HepG2 (cell line): ENCODE data around the gene KLHL17. TPM values are rescaled to one million over a fixed set of nuclear protein-coding genes. Genes with fewer than 3 reads are reported as not detected.

Source experiments
- CAMTA2 ChIP-seq: sonication (generic); formaldehyde crosslinking; IDR thresholded peaks from 2 replicates; pipeline ENCODE4 v1.4.0; 2020; ENCODE audit warnings: mild to moderate bottlenecking, missing genetic modification reagents, borderline replicate concordance
- HES4 ChIP-seq: sonication (generic); formaldehyde crosslinking; IDR thresholded peaks from 2 replicates; pipeline ENCODE4 v1.9.0; 2021; ENCODE audit warnings: mild to moderate bottlenecking, missing genetic modification reagents, borderline replicate concordance
- HIVEP1 ChIP-seq: sonication (generic); formaldehyde crosslinking; IDR thresholded peaks from 2 replicates; pipeline ENCODE4 v1.4.0; 2020; ENCODE audit warnings: mild to moderate bottlenecking, missing genetic modification reagents
- HMG20A ChIP-seq: IDR thresholded peaks from 2 replicates; pipeline ENCODE4 v1.6.1; 2016; ENCODE audit warnings: borderline replicate concordance
- IRF1 ChIP-seq: sonication (generic); formaldehyde crosslinking; IDR thresholded peaks from 2 replicates; pipeline ENCODE4 v1.4.0; 2020; ENCODE audit warnings: low read depth, mild to moderate bottlenecking, missing genetic modification reagents
- KDM1A ChIP-seq: IDR thresholded peaks from 2 replicates; pipeline ENCODE4 v1.6.1; 2016; ENCODE audit warnings: missing compliant biosample characterization
- MZF1 ChIP-seq: sonication (generic); formaldehyde crosslinking; IDR thresholded peaks from 2 replicates; pipeline ENCODE4 v1.8.1; 2023; ENCODE audit warnings: mild to moderate bottlenecking, missing genetic modification reagents, borderline replicate concordance
- PAWR ChIP-seq: sonication (generic); formaldehyde crosslinking; IDR thresholded peaks from 2 replicates; pipeline ENCODE4 v1.4.0; 2020; ENCODE audit warnings: missing genetic modification reagents, mild to moderate bottlenecking, borderline replicate concordance
- PRPF4 ChIP-seq: fragments of 200-400 bp; formaldehyde crosslinking; IDR thresholded peaks from 2 replicates; pipeline ENCODE4 v1.6.1; 2016; ENCODE audit warnings: low read length, low read depth; ENCODE audit not compliant: poor library complexity, severe bottlenecking
- RFXANK ChIP-seq: IDR thresholded peaks from 2 replicates; pipeline ENCODE4 v1.6.1; 2016
- RFXAP ChIP-seq: sonication (generic); formaldehyde crosslinking; IDR thresholded peaks from 2 replicates; pipeline ENCODE4 v1.4.0; 2020; ENCODE audit warnings: missing genetic modification reagents, borderline replicate concordance
- SAFB2 ChIP-seq: sonication (generic); formaldehyde crosslinking; IDR thresholded peaks from 2 replicates; pipeline ENCODE4 v1.5.1; 2020; ENCODE audit warnings: missing genetic modification reagents, low read depth, mild to moderate bottlenecking, borderline replicate concordance
- TMF1 ChIP-seq: sonication (generic); formaldehyde crosslinking; IDR thresholded peaks from 2 replicates; pipeline ENCODE4 v1.8.1; 2022; ENCODE audit warnings: low read depth, missing genetic modification reagents
- U2AF2 ChIP-seq: fragments of 200-400 bp; formaldehyde crosslinking; IDR thresholded peaks from 2 replicates; pipeline ENCODE4 v1.6.1; 2017; ENCODE audit warnings: low read depth, mild to moderate bottlenecking, low read length
- ZBTB21 ChIP-seq: sonication (generic); formaldehyde crosslinking; IDR thresholded peaks from 2 replicates; pipeline ENCODE4 v1.4.0; 2020; ENCODE audit warnings: missing genetic modification reagents
- ZFAT ChIP-seq: sonication (generic); formaldehyde crosslinking; conservative IDR thresholded peaks from 2 replicates; pipeline ENCODE4 v1.8.1; 2023; ENCODE audit warnings: missing genetic modification reagents, inconsistent platforms
- ZNF160 ChIP-seq: sonication (generic); formaldehyde crosslinking; IDR thresholded peaks from 2 replicates; pipeline ENCODE4 v1.8.0; 2022; ENCODE audit warnings: mild to moderate bottlenecking, inconsistent platforms, missing genetic modification reagents
- ZNF496 ChIP-seq: sonication (generic); formaldehyde crosslinking; IDR thresholded peaks from 2 replicates; pipeline ENCODE4 v1.8.1; 2023; ENCODE audit warnings: mild to moderate bottlenecking, moderate library complexity, missing genetic modification reagents; ENCODE audit not compliant: insufficient replicate concordance
- ZNF547 ChIP-seq: sonication (generic); formaldehyde crosslinking; IDR thresholded peaks from 2 replicates; pipeline ENCODE4 v1.5.1; 2020; ENCODE audit warnings: mild to moderate bottlenecking, missing genetic modification reagents
- ZNF83 ChIP-seq: sonication (generic); formaldehyde crosslinking; IDR thresholded peaks from 2 replicates; pipeline ENCODE4 v1.4.0; 2020; ENCODE audit warnings: missing genetic modification reagents, mild to moderate bottlenecking, borderline replicate concordance
- ZNF879 ChIP-seq: sonication (generic); formaldehyde crosslinking; IDR thresholded peaks from 2 replicates; pipeline ENCODE4 v1.8.1; 2023; ENCODE audit warnings: missing genetic modification reagents
- polyA plus RNA-seq, 8 experiments: library from polyadenylated mRNA; depleted of rRNA in 3 of 8; stranded (reverse) in 7 of 8; unstranded in 1 of 8; fragments of >200 nt; fragmentation: Illumina TruSeq in 4 of 8; extraction: Trizol in 4 of 8; gene quantifications; 2 replicates each; pipeline versions ENCODE4 v1.2.1 to v1.2.3, GENCODE V29; 2011 to 2016; ENCODE audit warnings: low read depth in 4 of 8, missing spikeins in 1 of 8, mixed read lengths in 1 of 8; ENCODE audit not compliant: insufficient read depth in 1 of 8
- total RNA-seq, 5 experiments: library from RNA; depleted of rRNA; stranded (reverse); fragments of >200 nt; fragmentation: Illumina TruSeq; extraction: Trizol; gene quantifications; 2 replicates each; pipeline ENCODE4 v1.2.3, GENCODE V29; 2016; ENCODE audit warnings: low read depth in 1 of 5
- TF ChIP-seq, protein P1 (sequence below): sonication (generic); formaldehyde crosslinking; IDR thresholded peaks from 2 replicates; pipeline ENCODE4 v1.5.0; 2020; ENCODE audit warnings: missing genetic modification reagents
- TF ChIP-seq, protein P2 (sequence below): sonication (generic); formaldehyde crosslinking; IDR thresholded peaks from 2 replicates; pipeline ENCODE4 v1.5.0; 2020; ENCODE audit warnings: missing genetic modification reagents
- TF ChIP-seq, protein P3 (sequence below): sonication (generic); formaldehyde crosslinking; IDR thresholded peaks from 2 replicates; pipeline ENCODE4 v1.5.0; 2020; ENCODE audit warnings: mild to moderate bottlenecking, missing genetic modification reagents
- TF ChIP-seq, protein P4 (sequence below): sonication (generic); formaldehyde crosslinking; IDR thresholded peaks from 2 replicates; pipeline ENCODE4 v1.4.0; 2020; ENCODE audit warnings: missing genetic modification reagents

KLHL17 gene
- total and polyA plus RNA-seq, 2 of the 13 experiments (the other 11 are each of a cell fraction or from before 2014, with no cell fraction given), result 9.3 to 24.7 TPM

DNA sequence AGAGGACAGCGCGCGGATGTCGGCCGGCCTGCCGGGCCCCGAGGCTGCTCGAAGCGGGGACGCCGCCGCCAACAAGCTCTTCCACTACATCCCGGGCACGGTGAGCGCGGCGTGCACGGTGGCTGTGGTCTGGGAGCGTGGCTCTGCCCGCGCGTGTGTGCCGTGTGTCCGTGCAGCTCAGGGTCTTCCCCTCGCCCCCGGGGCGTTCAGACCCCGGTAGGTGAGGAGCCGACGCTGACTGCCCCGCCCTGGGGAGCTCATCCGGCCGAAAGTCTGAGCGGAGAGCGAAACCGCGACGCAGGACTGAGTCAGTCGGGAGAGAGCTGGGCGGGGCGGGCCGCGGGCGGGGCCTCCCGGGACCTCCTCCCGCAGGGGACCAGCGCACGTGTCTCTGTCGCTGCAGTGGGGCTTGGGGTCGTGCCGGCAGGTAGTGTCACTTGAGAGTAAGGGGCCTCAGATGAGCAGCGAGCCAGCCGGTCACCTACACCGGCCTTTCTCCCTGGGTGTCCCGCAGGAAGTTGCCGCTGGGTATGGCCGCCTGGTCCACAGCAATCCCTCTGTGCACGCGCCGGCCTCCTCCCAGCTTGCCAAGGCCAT lies 6.4 kb downstream of the KLHL17 start (continued):
- no peak for TF ChIP-seq HES4 (CRISPR knock-in tag)
- TF ChIP-seq KDM1A, result no peak
- 0 out of 2 replicates have a peak, but pooled peaks have one; percentile 69 for TF ChIP-seq MZF1 (CRISPR knock-in tag)
- TF ChIP-seq ZBTB21 (CRISPR knock-in tag), result no peak
- no peak for TF ChIP-seq HIVEP1 (CRISPR knock-in tag)
- TF ChIP-seq TMF1 (CRISPR knock-in tag), result no peak
- TF ChIP-seq, protein P1, sequence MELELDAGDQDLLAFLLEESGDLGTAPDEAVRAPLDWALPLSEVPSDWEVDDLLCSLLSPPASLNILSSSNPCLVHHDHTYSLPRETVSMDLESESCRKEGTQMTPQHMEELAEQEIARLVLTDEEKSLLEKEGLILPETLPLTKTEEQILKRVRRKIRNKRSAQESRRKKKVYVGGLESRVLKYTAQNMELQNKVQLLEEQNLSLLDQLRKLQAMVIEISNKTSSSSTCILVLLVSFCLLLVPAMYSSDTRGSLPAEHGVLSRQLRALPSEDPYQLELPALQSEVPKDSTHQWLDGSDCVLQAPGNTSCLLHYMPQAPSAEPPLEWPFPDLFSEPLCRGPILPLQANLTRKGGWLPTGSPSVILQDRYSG (CRISPR knock-in tag), result 0 out of 2 replicates have a peak, but pooled peaks have one; percentile 46
- TF ChIP-seq HMG20A (CRISPR knock-in tag), result no peak
- TF ChIP-seq, protein P2, sequence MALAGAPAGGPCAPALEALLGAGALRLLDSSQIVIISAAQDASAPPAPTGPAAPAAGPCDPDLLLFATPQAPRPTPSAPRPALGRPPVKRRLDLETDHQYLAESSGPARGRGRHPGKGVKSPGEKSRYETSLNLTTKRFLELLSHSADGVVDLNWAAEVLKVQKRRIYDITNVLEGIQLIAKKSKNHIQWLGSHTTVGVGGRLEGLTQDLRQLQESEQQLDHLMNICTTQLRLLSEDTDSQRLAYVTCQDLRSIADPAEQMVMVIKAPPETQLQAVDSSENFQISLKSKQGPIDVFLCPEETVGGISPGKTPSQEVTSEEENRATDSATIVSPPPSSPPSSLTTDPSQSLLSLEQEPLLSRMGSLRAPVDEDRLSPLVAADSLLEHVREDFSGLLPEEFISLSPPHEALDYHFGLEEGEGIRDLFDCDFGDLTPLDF (CRISPR knock-in tag), result no peak
- no peak for TF ChIP-seq PRPF4
- TF ChIP-seq U2AF2, result no peak
- TF ChIP-seq RFXANK (CRISPR knock-in tag), result no peak
- TF ChIP-seq, protein P3, sequence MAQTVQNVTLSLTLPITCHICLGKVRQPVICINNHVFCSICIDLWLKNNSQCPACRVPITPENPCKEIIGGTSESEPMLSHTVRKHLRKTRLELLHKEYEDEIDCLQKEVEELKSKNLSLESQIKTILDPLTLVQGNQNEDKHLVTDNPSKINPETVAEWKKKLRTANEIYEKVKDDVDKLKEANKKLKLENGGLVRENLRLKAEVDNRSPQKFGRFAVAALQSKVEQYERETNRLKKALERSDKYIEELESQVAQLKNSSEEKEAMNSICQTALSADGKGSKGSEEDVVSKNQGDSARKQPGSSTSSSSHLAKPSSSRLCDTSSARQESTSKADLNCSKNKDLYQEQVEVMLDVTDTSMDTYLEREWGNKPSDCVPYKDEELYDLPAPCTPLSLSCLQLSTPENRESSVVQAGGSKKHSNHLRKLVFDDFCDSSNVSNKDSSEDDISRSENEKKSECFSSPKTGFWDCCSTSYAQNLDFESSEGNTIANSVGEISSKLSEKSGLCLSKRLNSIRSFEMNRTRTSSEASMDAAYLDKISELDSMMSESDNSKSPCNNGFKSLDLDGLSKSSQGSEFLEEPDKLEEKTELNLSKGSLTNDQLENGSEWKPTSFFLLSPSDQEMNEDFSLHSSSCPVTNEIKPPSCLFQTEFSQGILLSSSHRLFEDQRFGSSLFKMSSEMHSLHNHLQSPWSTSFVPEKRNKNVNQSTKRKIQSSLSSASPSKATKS, result no peak
- no peak for TF ChIP-seq IRF1
- 0 out of 2 replicates have a peak, but pooled peaks have one; percentile 65 for TF ChIP-seq SAFB2 (CRISPR knock-in tag)
- TF ChIP-seq ZNF496 (CRISPR knock-in tag), result no peak
- no peak for TF ChIP-seq ZNF879 (CRISPR knock-in tag)
- TF ChIP-seq ZNF547 (CRISPR knock-in tag), result peak; percentile 39; the same call in 1 of the 2 replicates
- TF ChIP-seq ZNF160 (CRISPR knock-in tag), result no peak
- TF ChIP-seq ZNF83 (CRISPR knock-in tag), result no peak
- no peak for TF ChIP-seq PAWR (CRISPR knock-in tag)
- no peak for TF ChIP-seq CAMTA2 (CRISPR knock-in tag)
- TF ChIP-seq, protein P4, sequence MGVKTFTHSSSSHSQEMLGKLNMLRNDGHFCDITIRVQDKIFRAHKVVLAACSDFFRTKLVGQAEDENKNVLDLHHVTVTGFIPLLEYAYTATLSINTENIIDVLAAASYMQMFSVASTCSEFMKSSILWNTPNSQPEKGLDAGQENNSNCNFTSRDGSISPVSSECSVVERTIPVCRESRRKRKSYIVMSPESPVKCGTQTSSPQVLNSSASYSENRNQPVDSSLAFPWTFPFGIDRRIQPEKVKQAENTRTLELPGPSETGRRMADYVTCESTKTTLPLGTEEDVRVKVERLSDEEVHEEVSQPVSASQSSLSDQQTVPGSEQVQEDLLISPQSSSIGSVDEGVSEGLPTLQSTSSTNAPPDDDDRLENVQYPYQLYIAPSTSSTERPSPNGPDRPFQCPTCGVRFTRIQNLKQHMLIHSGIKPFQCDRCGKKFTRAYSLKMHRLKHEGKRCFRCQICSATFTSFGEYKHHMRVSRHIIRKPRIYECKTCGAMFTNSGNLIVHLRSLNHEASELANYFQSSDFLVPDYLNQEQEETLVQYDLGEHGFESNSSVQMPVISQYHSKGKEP, result no peak
- TF ChIP-seq RFXAP (CRISPR knock-in tag), result no peak
- TF ChIP-seq ZFAT (CRISPR knock-in tag), result no peak
